ENCODE results near the gene PDK2.

DNA sequence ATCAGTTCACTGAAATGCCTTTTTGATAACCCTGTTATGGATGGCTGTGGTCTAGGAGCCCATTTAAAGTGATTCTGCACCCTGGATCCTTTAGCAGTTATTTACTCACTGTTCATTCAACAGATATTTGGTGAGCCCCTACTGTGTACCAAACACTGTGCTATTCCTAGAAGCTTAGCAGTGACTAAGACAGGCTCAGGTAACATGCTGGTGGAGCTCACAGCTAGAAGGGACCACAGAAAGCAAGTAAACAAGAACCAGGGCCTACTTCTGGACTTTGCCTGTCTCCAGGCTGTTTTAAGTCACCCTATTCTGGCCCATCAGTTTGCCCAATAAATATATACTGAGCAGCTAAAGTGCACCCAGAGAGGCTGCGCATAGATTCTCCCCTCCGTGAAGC is 28.2 kb upstream of the PDK2 start:
- no peak for TF ChIP-seq EP300 (IDR thresholded peaks at IDR 0.05)
- no peak for TF ChIP-seq POLR2A (IDR thresholded peaks at IDR 0.05)
